ENCODE results near the gene KCTD11. TPM values are rescaled to one million over a fixed set of nuclear protein-coding genes. Genes with fewer than 3 reads are reported as not detected.

Gene KCTD11
- total RNA-seq, 1 experiment from 2014 or later, result 5.3 TPM

DNA sequence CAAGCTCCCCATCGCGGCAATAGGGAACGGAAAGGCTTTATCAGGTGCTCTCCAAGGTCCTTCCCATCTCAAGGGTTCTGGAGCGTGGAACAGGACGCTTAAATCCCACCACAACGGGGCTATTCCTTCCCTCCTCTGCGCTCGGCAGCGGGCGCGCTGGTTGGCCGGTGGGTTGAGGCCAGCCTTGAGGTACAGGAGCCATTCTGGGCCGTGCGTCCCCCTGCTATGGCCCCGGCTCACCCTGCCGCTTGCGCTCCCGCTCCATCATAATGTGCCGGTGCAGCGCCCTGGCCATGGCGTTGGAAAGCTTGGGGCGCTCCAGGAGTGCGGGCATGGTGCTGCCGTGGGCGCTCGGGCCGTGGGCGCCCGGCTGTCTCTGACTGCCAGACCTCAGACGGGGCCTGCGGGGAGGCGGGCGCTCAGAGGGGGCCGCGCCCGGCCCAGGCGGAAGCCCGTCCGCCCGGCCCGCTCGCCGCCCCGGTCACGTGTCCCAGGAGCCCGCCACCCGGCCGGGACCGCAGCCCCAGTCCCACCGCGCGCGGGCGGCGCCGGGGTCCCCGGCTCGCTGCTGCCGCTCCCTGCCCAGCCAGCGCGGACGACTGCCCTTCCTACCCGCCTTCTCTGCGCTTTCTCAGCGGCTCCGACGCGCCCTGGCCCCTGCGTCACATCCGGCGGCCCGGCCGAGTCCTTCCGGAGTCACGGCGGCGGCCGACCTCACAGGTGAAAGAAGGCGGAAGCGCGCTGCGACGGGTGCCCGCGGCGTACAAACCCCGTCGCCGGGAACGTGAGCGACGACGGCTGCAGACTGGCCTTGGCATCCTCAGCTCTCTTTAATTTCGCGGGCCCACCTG is 37.0 kb upstream of the KCTD11 start, which contains the start of gene GPS2:
Gene GPS2 (minus strand): TSS at position 642 of the 851 bp plus-strand sequence. CDS start 308 bp downstream, at position 334.
- Histone ChIP-seq H3T11ph (ENCODE audit: low read length) (no peak within 1 kb of the TSS), H3K14ac (ENCODE audit: insufficient read depth, low read length) (peak within 1 kb of the TSS; percentile 44; the same call in 1 of the 2 replicates), H3K79me2 (ENCODE audit: insufficient read depth, low read length) (peaks cover 2% of the 10 kb centered on the region; the same call in 1 of the 2 replicates), H2AK5ac (ENCODE audit: insufficient read length, low read length) (no peak within 1 kb of the TSS), H2BK15ac (ENCODE audit: low read depth, low read length) (no peak within 1 kb of the TSS), H2BK12ac (ENCODE audit: insufficient read length, low read depth, low read length) (no peak within 1 kb of the TSS), H3K23me2 (ENCODE audit: insufficient read length, low read depth, low read length, poor library complexity, severe bottlenecking) (peaks cover 10% of the 10 kb centered on the region), H3K9ac (ENCODE audit: extremely low read depth, insufficient read length, low read length) (peak within 1 kb of the TSS; percentile 58), H4K91ac (ENCODE audit: insufficient read length, low read depth, low read length) (no peak within 1 kb of the TSS), H3K18ac (ENCODE audit: insufficient read length, low read depth, low read length) (peak within 1 kb of the TSS; percentile 77), H3K23ac (ENCODE audit: insufficient read length, low read depth, low read length) (no peak within 1 kb of the TSS), H3K4me1 (ENCODE audit: insufficient read depth, low read length) (no peaks in the 10 kb centered on the region), H3K27ac (ENCODE audit: insufficient read length, low read depth, low read length) (no peak within 1 kb of the TSS), H2AFZ (ENCODE audit: low read length) (no peak within 1 kb of the TSS), H4K20me1 (ENCODE audit: control insufficient read depth, insufficient read depth, insufficient read length) (no peaks in the 10 kb centered on the region), H3K27me3 (ENCODE audit: insufficient read depth, low read length) (no peaks in the 10 kb centered on the region), H2BK5ac (ENCODE audit: insufficient read length, low read length) (no peak within 1 kb of the TSS), H4K8ac (replicated peaks; ENCODE audit: insufficient read length, low read depth, low read length) (no peak within 1 kb of the TSS), H3K9me3 (ENCODE audit: control insufficient read depth, low read depth, low read length) (no peaks in the 10 kb centered on the region), H2BK120ac (ENCODE audit: low read depth, low read length, poor library complexity, severe bottlenecking) (no peak within 1 kb of the TSS), H3K4ac (ENCODE audit: low read depth, low read length) (no peak within 1 kb of the TSS), H3K56ac (ENCODE audit: insufficient read length, low read depth, low read length) (no peak within 1 kb of the TSS), H3K79me1 (ENCODE audit: insufficient read depth, low read depth, low read length, poor library complexity, severe bottlenecking) (no peaks in the 10 kb centered on the region), H4K5ac (ENCODE audit: insufficient read length, low read depth, low read length) (no peak within 1 kb of the TSS), H2BK20ac (ENCODE audit: low read depth, low read length, poor library complexity, severe bottlenecking) (no peak within 1 kb of the TSS), H3K4me2 (ENCODE audit: insufficient read depth, insufficient read length, low read length) (peak within 1 kb of the TSS; percentile 61)
- peak within 1 kb of the TSS; percentile 79 to 94 (median 86); a peak in 6 of 7 replicates for H3K27ac Mint-ChIP-seq
- peaks cover 46 to 78% (median 74%) of the 10 kb centered on the region in 3 experiments for H3K36me3 Mint-ChIP-seq (ENCODE audit: insufficient read depth in 1 of 3, low read depth in 3 of 3)
- DNase-seq, result peak; percentile 95
- TF ChIP-seq, protein P1, sequence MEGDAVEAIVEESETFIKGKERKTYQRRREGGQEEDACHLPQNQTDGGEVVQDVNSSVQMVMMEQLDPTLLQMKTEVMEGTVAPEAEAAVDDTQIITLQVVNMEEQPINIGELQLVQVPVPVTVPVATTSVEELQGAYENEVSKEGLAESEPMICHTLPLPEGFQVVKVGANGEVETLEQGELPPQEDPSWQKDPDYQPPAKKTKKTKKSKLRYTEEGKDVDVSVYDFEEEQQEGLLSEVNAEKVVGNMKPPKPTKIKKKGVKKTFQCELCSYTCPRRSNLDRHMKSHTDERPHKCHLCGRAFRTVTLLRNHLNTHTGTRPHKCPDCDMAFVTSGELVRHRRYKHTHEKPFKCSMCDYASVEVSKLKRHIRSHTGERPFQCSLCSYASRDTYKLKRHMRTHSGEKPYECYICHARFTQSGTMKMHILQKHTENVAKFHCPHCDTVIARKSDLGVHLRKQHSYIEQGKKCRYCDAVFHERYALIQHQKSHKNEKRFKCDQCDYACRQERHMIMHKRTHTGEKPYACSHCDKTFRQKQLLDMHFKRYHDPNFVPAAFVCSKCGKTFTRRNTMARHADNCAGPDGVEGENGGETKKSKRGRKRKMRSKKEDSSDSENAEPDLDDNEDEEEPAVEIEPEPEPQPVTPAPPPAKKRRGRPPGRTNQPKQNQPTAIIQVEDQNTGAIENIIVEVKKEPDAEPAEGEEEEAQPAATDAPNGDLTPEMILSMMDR (conservative IDR thresholded peaks at IDR 0.05), result no peak
- no CpG with 5 or more reads among the region's 95 CpGs for WGBS (ENCODE audit: extremely low coverage, insufficient read length, low lambda C conversion rate)
- no peaks in the 10 kb centered on the region; a peak in 1 of 5 replicates for H3K9me3 Mint-ChIP-seq
- H3K4me3 Mint-ChIP-seq, result peak within 1 kb of the TSS; percentile 77 to 87
- no peaks in the 10 kb centered on the region; the same call in 1 of the 2 replicates for H3K27me3 Mint-ChIP-seq (ENCODE audit: low read depth)
- peaks cover 26% of the 10 kb centered on the region in 2 experiments for H3K4me1 Mint-ChIP-seq

Data from H9 (cell line).